NCI-H524 (cell line): ENCODE results near the gene NEK11.

ENCODE experiments used
- DNase-seq, 2 experiments: peaks; one replicate each; lab custom pipeline; 2025; lab: John Stamatoyannopoulos, UW

NEK11 gene

DNA sequence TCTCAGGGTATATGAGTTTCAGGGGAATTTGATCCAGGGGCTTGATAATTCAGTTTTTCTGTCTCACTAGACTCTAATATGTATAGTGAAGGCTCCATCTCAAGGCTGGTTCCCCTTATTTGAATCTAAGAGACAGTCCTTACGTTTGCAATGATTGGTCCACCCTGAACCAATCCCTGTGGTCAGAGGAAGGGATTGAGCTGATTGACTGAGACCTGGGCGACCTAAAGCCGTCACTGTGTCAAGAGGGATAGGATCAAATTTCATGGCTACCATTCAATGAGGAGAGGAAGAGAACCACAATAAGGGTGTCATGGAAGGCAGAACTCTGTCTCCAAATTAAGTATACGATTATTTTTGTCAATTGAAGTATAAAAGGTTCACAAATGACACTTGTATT, 371.2 kb downstream of the NEK11 start:
- DNase-seq = no peak
